Muscle layer of duodenum (tissue), 2 donors: ENCODE results near the gene DFFB.

Experiments used
- H3K27ac ChIP-seq: one replicate; pipeline ENCODE4 v1.7.0; 2013; ENCODE audit warnings: mild to moderate bottlenecking, low read length
- H3K27me3 ChIP-seq: one replicate; pipeline ENCODE4 v1.7.0; 2013; ENCODE audit warnings: low read depth, mild to moderate bottlenecking, control low read depth, low read length
- H3K36me3 ChIP-seq, 2 donors: one replicate each; pipeline ENCODE4 v1.7.0; 2013; ENCODE audit warnings: low read length in 2 of 2, control low read depth in 1 of 2, mild to moderate bottlenecking in 1 of 2; ENCODE audit not compliant: insufficient read depth in 2 of 2, control insufficient read depth in 1 of 2
- H3K4me1 ChIP-seq, 2 donors: one replicate each; pipeline ENCODE4 v1.7.0; 2013; ENCODE audit warnings: low read length in 2 of 2, mild to moderate bottlenecking in 2 of 2, control low read depth in 1 of 2, moderate library complexity in 1 of 2; ENCODE audit not compliant: insufficient read depth in 2 of 2, control insufficient read depth in 1 of 2
- H3K4me3 ChIP-seq, 2 donors: one replicate each; pipeline ENCODE4 v1.7.0; 2013; ENCODE audit warnings: low read length in 2 of 2, low read depth in 1 of 2, mild to moderate bottlenecking in 1 of 2
- H3K9me3 ChIP-seq, 2 donors: one replicate each; pipeline ENCODE4 v1.7.0; 2013; ENCODE audit warnings: low read length in 2 of 2, control low read depth in 1 of 2, mild to moderate bottlenecking in 1 of 2; ENCODE audit not compliant: control insufficient read depth in 1 of 2
- donor health status: healthy.

The DFFB gene

DNA sequence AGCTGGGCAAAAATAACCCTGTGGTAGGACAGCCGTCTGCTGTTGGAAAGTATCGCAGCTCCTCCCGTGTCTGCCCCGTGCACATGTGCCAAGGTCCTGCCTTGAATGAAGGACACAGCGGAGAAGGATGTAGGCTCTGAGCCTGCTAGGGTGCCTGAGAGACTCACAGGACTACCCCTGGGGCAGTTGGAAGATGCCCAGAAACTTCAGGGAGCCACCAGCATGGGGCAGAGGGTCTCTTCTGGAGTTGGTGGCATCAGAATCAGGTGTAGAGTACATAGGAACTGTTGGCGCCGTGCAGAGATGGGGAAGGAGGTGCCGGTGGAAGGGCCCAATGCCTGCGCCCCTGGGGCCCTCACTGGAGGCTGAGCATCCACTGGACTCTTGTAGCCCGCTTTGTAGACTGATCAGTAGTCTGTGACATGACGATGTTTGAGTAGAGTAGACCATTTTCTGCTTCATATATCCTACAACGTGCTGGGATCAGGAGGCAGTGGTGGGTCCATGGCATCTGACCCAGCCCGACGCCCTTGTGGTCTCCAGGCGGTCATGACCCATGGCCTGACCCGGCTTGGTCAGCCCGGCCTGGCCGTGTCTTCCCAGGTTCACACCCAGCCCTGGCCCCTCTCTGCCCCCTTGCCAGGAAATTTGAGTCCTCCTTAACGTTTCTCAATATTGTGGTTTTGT, 48.1 kb downstream of the DFFB start:
- Histone ChIP-seq H3K27me3 (no peaks in the 10 kb centered on the region), H3K36me3 (no peaks in the 10 kb centered on the region), H3K4me1 (no peaks in the 10 kb centered on the region), H3K27ac (no peak overlapping the region), H3K4me3 (no peak overlapping the region), H3K9me3 (no peaks in the 10 kb centered on the region)

DNA sequence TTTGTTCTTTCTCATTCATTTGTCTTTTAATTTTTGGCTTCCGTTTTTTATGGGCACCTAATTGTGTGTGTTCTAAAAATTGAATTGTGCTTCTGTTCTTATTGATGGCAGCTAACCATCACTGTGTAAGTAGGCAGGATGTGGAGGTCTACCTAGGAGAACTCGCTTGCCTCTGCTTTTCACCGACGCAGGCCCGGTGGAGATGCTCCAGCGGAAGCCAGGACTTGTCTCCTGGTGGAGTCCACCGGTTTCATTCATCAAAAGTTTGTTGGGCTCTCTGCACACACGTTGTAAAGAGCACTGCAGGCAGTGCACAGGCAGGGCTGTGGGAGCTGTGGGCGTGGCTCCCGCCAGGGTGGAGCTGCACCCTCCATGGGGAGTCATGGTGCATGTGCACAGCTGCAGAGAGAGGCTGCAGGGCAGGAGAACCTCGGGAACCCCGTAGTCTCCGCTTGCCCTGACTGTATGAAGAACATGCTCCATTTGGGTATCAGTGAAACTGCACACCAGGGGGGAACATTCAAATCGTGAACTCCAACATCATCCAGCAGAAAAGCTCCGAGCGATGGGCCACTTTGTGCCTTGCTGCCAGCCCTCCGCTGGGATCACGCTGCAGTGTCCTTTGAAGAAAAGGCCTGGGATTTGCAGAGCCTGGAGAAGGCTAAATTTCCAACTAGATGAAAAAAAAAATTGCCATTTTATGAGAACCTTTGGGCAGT, 48.8 kb downstream of the DFFB start:
- Histone ChIP-seq H3K4me3 (no peak overlapping the region), H3K4me1 (peaks cover 0 to 5% of the 10 kb centered on the region in 2 donors), H3K9me3 (no peaks in the 10 kb centered on the region), H3K36me3 (no peaks in the 10 kb centered on the region), H3K27me3 (no peaks in the 10 kb centered on the region), H3K27ac (no peak overlapping the region)

GRCh38 chr1:3906672-3907020, 49.4 kb downstream of the DFFB start:
- peaks cover 0 to 5% of the 10 kb centered on the region in 2 donors for H3K4me1 ChIP-seq
- H3K27me3 ChIP-seq, result no peaks in the 10 kb centered on the region
- H3K9me3 ChIP-seq, result no peaks in the 10 kb centered on the region
- no peak overlapping the region for H3K4me3 ChIP-seq
- H3K36me3 ChIP-seq, result no peaks in the 10 kb centered on the region
- H3K27ac ChIP-seq, result no peak overlapping the region

- H3K4me3 ChIP-seq, result no peak overlapping the region
- no peaks in the 10 kb centered on the region for H3K9me3 ChIP-seq
- peaks cover 0 to 5% of the 10 kb centered on the region in 2 donors for H3K4me1 ChIP-seq
- H3K36me3 ChIP-seq, result no peaks in the 10 kb centered on the region
- H3K27ac ChIP-seq, result no peak overlapping the region
- H3K27me3 ChIP-seq, result no peaks in the 10 kb centered on the region
Measured at GRCh38 chr1:3907031-3907534, 49.8 kb downstream of the DFFB start.

GRCh38 chr1:3907621-3908165, 50.4 kb downstream of the DFFB start:
- H3K27ac ChIP-seq, result no peak overlapping the region
- no peaks in the 10 kb centered on the region for H3K9me3 ChIP-seq
- no peaks in the 10 kb centered on the region for H3K27me3 ChIP-seq
- H3K4me1 ChIP-seq, result peaks cover 0 to 5% of the 10 kb centered on the region in 2 donors
- H3K4me3 ChIP-seq, result no peak overlapping the region
- no peaks in the 10 kb centered on the region for H3K36me3 ChIP-seq

DNA sequence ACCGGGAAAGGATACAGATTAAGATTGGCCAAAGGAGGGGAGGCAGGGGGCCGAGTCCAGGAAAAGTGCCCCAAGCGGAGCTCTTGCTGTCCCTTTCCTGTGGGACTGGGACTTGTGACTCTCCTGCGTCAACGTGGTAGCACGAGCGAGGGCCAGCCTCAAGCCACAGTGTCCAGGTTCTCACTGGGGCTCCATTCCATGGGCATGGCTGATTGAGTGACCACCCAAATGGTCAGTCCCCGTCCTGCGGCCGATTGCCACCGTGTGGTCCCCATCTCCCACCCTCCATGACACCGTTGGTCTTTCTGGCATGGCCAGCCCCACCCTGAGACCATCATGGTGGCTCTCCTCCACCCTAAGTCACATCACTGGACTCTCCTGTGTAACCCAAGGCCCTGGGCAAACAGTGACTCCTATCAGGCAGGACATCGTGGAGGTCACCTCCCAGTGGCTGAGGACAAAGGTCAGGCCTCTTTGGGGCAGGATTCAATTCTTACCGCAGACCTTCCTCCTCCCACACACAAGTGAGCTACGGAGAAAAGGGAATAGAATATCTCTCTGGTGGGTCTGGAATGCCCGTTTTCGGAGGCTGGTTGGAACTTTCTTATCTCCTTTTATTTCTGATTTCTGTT, 51.7 kb downstream of the DFFB start:
- H3K27ac ChIP-seq, result no peak overlapping the region
- H3K36me3 ChIP-seq, result no peaks in the 10 kb centered on the region
- H3K4me1 ChIP-seq, result peaks cover 0 to 5% of the 10 kb centered on the region in 2 donors
- no peaks in the 10 kb centered on the region for H3K27me3 ChIP-seq
- H3K9me3 ChIP-seq, result no peaks in the 10 kb centered on the region
- no peak overlapping the region for H3K4me3 ChIP-seq

DNA sequence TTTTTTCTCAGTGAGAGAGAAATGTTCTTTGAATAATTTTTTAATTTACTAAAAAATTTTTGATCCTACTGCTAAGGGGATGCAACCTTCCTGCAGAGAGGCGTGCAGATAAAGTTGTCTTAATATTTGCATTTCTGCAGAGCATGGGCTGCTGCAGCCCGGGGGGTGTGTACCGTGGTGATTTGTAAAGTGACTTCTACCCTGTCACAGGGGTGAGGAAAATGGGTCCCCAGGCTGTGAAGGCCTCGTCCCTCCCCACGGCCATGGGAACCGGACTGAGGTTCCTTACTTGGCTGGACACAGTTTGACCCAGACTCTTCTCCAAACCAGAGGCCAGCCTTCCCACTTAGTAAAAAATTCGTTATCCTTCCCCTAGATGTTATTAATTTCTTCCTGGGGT, 52.3 kb downstream of the DFFB start:
- Histone ChIP-seq H3K27ac (no peak overlapping the region), H3K36me3 (no peaks in the 10 kb centered on the region), H3K27me3 (no peaks in the 10 kb centered on the region), H3K9me3 (no peaks in the 10 kb centered on the region), H3K4me1 (peaks cover 0 to 5% of the 10 kb centered on the region in 2 donors), H3K4me3 (no peak overlapping the region)

GRCh38 chr1:3910049-3910731, 52.9 kb downstream of the DFFB start:
- H3K9me3 ChIP-seq, result no peaks in the 10 kb centered on the region
- no peaks in the 10 kb centered on the region for H3K36me3 ChIP-seq
- no peak overlapping the region for H3K4me3 ChIP-seq
- no peaks in the 10 kb centered on the region for H3K27me3 ChIP-seq
- H3K4me1 ChIP-seq, result peaks cover 0 to 5% of the 10 kb centered on the region in 2 donors
- no peak overlapping the region for H3K27ac ChIP-seq

DNA sequence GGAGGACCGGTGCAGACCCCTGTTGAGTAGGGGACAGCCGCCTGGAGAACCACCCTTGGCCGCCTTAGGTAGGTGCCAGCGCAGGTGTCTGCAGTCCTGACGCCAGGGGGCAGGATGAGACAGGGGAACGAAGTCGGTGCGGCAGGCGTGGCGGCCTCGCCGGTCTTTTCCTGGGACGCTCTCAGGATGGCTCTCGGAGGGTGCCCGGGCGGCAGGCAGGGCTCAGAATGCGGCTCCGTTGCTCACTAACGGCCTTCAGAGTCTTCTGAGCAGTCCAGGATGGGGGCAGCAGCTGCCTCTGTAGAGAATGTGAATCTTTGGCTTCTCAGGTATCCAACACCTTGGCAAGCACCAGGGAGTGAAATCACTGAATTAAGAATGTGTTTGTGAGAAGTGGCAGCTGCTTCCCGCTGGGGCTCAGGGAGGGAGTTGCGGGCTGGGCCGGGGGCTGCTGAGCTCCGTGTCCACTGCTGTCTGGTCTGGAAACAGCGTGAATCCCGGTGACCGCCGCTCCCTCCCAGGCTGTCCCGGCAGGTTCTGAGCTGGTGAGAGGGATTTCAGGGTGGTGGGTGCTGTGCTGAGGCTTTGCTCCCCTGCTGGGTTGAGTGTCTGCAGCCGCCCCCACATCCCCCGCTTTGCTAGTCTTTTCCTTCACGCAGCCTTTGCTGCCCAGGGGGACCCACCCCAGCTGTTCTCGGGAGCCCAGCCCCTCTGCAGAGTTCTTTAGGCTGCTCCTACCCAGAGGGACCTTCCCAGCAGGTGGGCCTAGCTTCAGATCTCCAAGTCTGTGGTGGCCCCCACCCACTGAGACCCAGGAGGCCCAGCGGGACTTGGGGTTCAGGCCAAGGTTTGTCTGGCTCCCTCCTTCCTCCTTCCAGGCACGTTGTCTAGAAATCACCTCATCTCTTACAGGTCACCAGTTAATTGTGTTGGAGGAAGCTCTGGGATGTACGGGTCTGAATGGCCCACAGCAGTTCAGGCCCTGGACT, 53.9 kb downstream of the DFFB start:
- Histone ChIP-seq H3K27me3 (no peaks in the 10 kb centered on the region), H3K9me3 (no peaks in the 10 kb centered on the region), H3K4me3 (no peak overlapping the region)

More for the DNA sequence above, 53.9 kb downstream of the DFFB start:
- Histone ChIP-seq H3K4me1 (peaks cover 0 to 5% of the 10 kb centered on the region in 2 donors), H3K27ac (no peak overlapping the region), H3K36me3 (no peaks in the 10 kb centered on the region)
